Endothelial cell of umbilical vein (primary cell): ENCODE results near the gene DNHD1.

Source experiments
- EZH2 ChIP-seq: IDR thresholded peaks from 2 replicates; pipeline ENCODE4 v1.6.1; 2012; ENCODE audit warnings: borderline replicate concordance, low read depth, mild to moderate bottlenecking, moderate library complexity, low read length, inconsistent platforms; ENCODE audit not compliant: severe bottlenecking
- FOS ChIP-seq: IDR thresholded peaks from 2 replicates; pipeline ENCODE4 v1.6.1; 2011; ENCODE audit warnings: mild to moderate bottlenecking, low read length, moderate library complexity, borderline replicate concordance; ENCODE audit not compliant: insufficient read depth
- GATA2 ChIP-seq: IDR thresholded peaks from 2 replicates; pipeline ENCODE4 v1.7.0; 2011; ENCODE audit warnings: low read depth, mild to moderate bottlenecking, moderate library complexity, mixed read lengths, low read length; ENCODE audit not compliant: insufficient read length, insufficient read depth
- JUN ChIP-seq: IDR thresholded peaks from 2 replicates; pipeline ENCODE4 v1.6.1; 2011; ENCODE audit warnings: borderline replicate concordance, low read depth; ENCODE audit not compliant: insufficient read length, insufficient read depth
- MYC ChIP-seq: IDR thresholded peaks from one replicate; pipeline ENCODE4 v1.6.1; 2011; ENCODE audit warnings: mild to moderate bottlenecking, low read depth, low read length
- POLR2A ChIP-seq: IDR thresholded peaks from 2 replicates; pipeline ENCODE4 v1.6.1; 2012; ENCODE audit warnings: low read depth, mild to moderate bottlenecking, control low read depth, low read length
- POLR2AphosphoS5 ChIP-seq: IDR thresholded peaks from 2 replicates; pipeline ENCODE4 v1.6.1; 2012; ENCODE audit warnings: low read depth, mild to moderate bottlenecking, control low read depth, low read length, moderate library complexity; ENCODE audit not compliant: insufficient read depth
- TF ChIP-seq, protein P1 (sequence below), 2 donors: IDR thresholded peaks; 1 replicate in 1 of 2; 2 replicates in 1 of 2; pipeline ENCODE4 v1.5.1; 2011; ENCODE audit warnings: low read length in 2 of 2, mild to moderate bottlenecking in 2 of 2, moderate library complexity in 2 of 2, control low read depth in 1 of 2, inconsistent platforms in 1 of 2, low read depth in 1 of 2; ENCODE audit not compliant: insufficient read depth in 1 of 2; ENCODE audit errors: extremely low read depth in 1 of 2
- TF ChIP-seq, protein P2 (sequence below): IDR thresholded peaks from 2 replicates; pipeline ENCODE4 v1.6.1; 2011; ENCODE audit not compliant: insufficient read depth, insufficient read length

DNA sequence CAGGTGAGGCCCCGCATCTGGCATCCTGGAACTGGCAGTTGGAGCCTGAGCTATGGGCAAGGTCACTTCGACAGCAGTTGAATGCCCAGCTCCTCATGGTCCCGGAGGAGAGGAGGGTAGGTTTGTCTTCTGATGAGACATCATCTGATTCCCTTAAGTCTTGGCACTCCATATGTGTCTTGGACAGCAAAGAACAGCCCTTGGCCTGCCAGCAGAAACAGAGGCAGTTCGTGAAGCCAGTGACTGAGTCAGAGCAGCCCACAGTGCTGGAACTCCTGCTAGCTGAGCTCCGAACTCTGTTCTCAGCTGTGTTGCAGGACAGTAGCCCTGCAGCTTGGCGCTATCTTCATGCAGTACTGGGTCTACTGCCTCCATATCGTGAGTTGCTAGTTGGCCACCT lies 1.0 kb downstream of the DNHD1 start:
- TF ChIP-seq, protein P1, sequence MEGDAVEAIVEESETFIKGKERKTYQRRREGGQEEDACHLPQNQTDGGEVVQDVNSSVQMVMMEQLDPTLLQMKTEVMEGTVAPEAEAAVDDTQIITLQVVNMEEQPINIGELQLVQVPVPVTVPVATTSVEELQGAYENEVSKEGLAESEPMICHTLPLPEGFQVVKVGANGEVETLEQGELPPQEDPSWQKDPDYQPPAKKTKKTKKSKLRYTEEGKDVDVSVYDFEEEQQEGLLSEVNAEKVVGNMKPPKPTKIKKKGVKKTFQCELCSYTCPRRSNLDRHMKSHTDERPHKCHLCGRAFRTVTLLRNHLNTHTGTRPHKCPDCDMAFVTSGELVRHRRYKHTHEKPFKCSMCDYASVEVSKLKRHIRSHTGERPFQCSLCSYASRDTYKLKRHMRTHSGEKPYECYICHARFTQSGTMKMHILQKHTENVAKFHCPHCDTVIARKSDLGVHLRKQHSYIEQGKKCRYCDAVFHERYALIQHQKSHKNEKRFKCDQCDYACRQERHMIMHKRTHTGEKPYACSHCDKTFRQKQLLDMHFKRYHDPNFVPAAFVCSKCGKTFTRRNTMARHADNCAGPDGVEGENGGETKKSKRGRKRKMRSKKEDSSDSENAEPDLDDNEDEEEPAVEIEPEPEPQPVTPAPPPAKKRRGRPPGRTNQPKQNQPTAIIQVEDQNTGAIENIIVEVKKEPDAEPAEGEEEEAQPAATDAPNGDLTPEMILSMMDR (IDR thresholded peaks at IDR 0.05; ENCODE audit: extremely low read depth in 1 of 2, insufficient read depth in 1 of 2, low read depth in 1 of 2, low read length in 2 of 2) = no peak
- TF ChIP-seq EZH2 = no peak
- TF ChIP-seq POLR2AphosphoS5 = no peak
- no peak for TF ChIP-seq POLR2A
- TF ChIP-seq, protein P2, sequence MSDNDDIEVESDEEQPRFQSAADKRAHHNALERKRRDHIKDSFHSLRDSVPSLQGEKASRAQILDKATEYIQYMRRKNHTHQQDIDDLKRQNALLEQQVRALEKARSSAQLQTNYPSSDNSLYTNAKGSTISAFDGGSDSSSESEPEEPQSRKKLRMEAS = no peak
- no peak for TF ChIP-seq MYC
- no peak for TF ChIP-seq JUN
- TF ChIP-seq FOS = no peak
- TF ChIP-seq GATA2 = no peak
